Activated CD4-positive, alpha-beta T cell treated with anti-CD3 and anti-CD28 coated beads for 24 hours (primary cell): Measurements from ENCODE around the gene SMYD5.

Experiments
- DNase-seq, 2 donors: peaks; one replicate each; pipeline ENCODE4 v3.0.0-alpha.2; 2020; ENCODE audit warnings: low read depth in 2 of 2

SMYD5 gene

GRCh38 chr2:73238976-73239375 is 24.9 kb downstream of the SMYD5 start:
- DNase-seq: no peak

- DNase-seq: no peak
These were observed 25.7 kb downstream of the SMYD5 start for GRCh38 chr2:73239776-73240175.

- DNase-seq: no peak
These were observed 30.0 kb downstream of the SMYD5 start for GRCh38 chr2:73243884-73244570.

- no peak for DNase-seq
These were observed 30.5 kb downstream of the SMYD5 start for GRCh38 chr2:73244580-73244979.

GRCh38 chr2:73246850-73247249 is 32.8 kb downstream of the SMYD5 start:
- no peak for DNase-seq

GRCh38 chr2:73249636-73250035 is 35.6 kb downstream of the SMYD5 start:
- DNase-seq: no peak

- no peak for DNase-seq
These were observed 37.1 kb downstream of the SMYD5 start for GRCh38 chr2:73250872-73251846.

- no peak for DNase-seq
These were observed 38.4 kb downstream of the SMYD5 start for GRCh38 chr2:73252238-73253027.

GRCh38 chr2:73253400-73253799 is 39.4 kb downstream of the SMYD5 start:
- no peak for DNase-seq

GRCh38 chr2:73253901-73254300 is 39.9 kb downstream of the SMYD5 start:
- no peak for DNase-seq

- DNase-seq: no peak
These were observed 40.4 kb downstream of the SMYD5 start for GRCh38 chr2:73254343-73255006.

GRCh38 chr2:73255007-73255644 is 41.1 kb downstream of the SMYD5 start:
- DNase-seq: no peak

GRCh38 chr2:73255907-73256617 is 42.0 kb downstream of the SMYD5 start:
- DNase-seq: no peak

GRCh38 chr2:73256618-73256922 is 42.5 kb downstream of the SMYD5 start:
- DNase-seq: no peak

GRCh38 chr2:73257021-73257420 is 43.0 kb downstream of the SMYD5 start:
- no peak for DNase-seq

- no peak for DNase-seq
These were observed 43.5 kb downstream of the SMYD5 start for GRCh38 chr2:73257425-73258125.

GRCh38 chr2:73258186-73258912 is 44.3 kb downstream of the SMYD5 start:
- no peak for DNase-seq

- DNase-seq: no peak
These were observed 44.8 kb downstream of the SMYD5 start for GRCh38 chr2:73258913-73259215.

- DNase-seq: no peak
These were observed 45.2 kb downstream of the SMYD5 start for GRCh38 chr2:73259276-73259675.
